ES-I3 (cell line): Measurements from ENCODE around the gene CRTC1.

Experiments
- H3K36me3 ChIP-seq: 2 replicates; pipeline ENCODE4 v1.6.1; 2013; ENCODE audit warnings: mild to moderate bottlenecking, low read length, control low read depth, moderate library complexity; ENCODE audit not compliant: insufficient read depth
- H3K4me1 ChIP-seq: 2 replicates; pipeline ENCODE4 v1.6.1; 2013; ENCODE audit warnings: mild to moderate bottlenecking, control low read depth, low read length; ENCODE audit not compliant: insufficient read depth
- H3K9ac ChIP-seq: 2 replicates; pipeline ENCODE4 v1.6.1; 2013; ENCODE audit warnings: low read depth, mild to moderate bottlenecking, low read length, moderate library complexity
- H3K9me3 ChIP-seq: 2 replicates; pipeline ENCODE4 v1.6.1; 2013; ENCODE audit warnings: mild to moderate bottlenecking, low read length, moderate library complexity; ENCODE audit not compliant: control insufficient read depth, insufficient read depth

The CRTC1 gene

DNA sequence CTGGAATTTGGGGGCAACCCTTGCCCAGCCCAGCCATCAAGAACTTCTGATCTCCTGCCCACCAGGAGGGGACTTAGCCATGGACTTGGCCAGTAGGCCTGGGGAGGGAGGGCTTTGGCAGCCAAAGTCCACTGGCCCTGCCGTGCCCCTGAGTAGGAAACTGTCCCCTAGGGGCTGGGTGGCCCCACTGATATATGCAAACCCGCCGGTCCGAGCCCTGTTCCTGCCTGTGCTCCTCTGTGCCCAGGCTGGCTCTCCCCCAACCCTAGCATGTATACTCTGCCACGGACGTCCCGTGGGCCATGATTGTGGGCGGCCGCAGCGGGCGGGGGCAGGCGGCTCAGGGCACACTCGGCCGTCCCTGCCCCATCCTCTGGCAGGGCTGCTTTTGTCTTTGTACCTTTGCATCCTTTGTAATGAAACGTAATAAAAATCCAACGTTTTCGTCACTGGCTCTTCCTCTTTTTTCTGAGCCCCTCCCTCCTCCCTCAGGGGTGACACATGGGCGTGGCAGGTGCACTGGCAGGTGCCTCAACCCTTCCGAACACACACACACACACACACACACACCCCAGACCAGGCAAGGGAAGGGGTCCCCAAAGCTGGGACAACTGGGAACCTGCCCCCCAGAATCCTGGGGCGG lies 98.5 kb downstream of the CRTC1 start:
- Histone ChIP-seq H3K4me1 (no peaks in the 10 kb centered on the region; the same call in 1 of the 2 replicates), H3K36me3 (no peaks in the 10 kb centered on the region), H3K9me3 (no peaks in the 10 kb centered on the region), H3K9ac (no peak overlapping the region)

DNA sequence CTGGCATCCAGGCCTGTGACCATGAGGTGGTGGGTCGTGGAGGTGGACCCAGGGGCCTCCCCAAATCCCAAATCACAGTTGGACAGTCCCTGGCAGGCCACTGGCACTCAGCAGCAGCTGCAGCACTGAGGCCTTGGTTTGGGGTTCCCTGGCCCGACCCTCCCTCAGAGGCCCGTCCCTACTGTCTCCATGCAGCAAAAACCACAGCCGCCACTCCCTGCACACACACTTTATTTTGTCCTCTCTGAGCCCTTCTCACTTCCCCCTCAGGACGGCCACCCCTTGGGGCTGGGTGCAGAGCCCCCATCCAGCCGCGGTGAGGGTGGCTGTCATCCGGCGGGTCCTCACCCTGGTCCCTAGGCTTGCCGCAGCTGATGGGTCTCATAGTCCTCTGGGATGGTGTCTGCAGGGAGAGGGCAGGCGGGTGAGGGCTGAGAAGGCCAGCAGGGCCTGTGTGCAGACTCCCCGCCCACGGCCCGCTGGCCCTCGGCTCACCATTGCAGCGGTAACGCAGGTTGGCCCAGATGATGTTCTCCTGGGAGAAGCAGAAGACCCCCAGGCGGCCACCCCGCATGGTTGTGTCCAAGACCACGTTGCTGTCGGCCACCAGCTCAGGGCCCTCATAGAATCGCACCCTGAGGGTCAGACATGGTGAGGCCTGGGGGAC lies 99.2 kb downstream of the CRTC1 start:
- H3K9me3 ChIP-seq = no peaks in the 10 kb centered on the region
- H3K9ac ChIP-seq = no peak overlapping the region
- no peaks in the 10 kb centered on the region; the same call in 1 of the 2 replicates for H3K4me1 ChIP-seq
- H3K36me3 ChIP-seq = no peaks in the 10 kb centered on the region

DNA sequence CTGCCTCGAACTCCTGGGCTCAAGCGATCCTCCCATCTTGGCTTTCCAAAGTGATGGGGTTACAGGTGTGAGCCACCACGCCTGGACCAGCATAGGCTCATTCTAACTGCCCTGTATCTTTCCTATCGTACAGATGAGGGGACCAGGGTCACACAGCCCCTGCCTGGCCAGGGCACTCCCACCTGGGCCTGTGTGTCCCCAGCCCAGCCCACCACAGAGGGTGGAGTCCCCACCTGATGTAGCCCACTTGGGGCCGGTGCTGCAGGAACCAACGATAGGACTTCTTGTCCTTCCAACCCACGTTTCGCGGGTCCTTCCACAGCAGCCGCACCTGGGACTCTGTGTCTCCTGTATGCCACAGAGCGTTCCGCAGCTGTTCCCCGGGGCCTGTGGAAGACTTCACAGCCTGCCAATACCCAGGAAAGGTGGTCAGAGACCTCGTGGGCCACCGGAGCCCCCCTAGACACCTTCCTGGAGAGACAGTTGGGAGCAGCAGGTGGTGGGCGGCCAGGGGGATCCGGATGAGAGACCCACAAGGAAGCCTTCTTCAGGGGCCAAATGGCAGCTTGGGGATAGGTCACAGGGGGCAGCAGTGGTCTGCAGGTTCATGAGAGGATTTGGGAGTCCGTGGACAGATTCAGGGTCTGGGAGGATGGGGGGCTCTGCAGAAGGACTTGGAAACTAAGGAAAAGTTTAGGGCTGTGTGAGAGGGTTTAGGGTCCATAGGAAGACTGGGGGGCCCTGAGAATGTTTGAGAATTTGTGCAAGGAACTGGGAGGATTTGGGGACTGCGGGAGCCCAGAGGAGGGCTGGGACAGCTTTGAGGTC lies 100.7 kb downstream of the CRTC1 start:
- H3K9me3 ChIP-seq = no peaks in the 10 kb centered on the region
- H3K4me1 ChIP-seq = no peaks in the 10 kb centered on the region; the same call in 1 of the 2 replicates
- H3K9ac ChIP-seq = no peak overlapping the region
- no peaks in the 10 kb centered on the region for H3K36me3 ChIP-seq

DNA sequence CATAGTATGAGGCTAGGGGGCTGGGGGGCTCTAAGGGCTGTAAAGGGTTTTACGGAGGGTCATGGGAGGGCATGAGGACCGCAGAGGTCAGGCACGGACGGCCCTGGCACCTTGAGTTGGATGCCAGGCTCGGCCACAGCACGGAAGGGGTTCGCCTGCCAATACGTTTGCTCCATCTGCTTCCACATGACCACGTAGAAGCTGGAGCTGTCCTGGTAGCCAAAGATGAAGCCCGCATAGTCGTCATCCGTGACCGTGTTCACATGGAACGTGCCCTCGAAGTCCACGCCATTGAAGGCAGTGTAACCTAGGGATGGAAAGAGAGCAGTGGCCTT lies 101.3 kb downstream of the CRTC1 start:
- H3K9ac ChIP-seq = no peak overlapping the region
- H3K4me1 ChIP-seq = no peaks in the 10 kb centered on the region; the same call in 1 of the 2 replicates
- H3K36me3 ChIP-seq = no peaks in the 10 kb centered on the region
- H3K9me3 ChIP-seq = no peaks in the 10 kb centered on the region

DNA sequence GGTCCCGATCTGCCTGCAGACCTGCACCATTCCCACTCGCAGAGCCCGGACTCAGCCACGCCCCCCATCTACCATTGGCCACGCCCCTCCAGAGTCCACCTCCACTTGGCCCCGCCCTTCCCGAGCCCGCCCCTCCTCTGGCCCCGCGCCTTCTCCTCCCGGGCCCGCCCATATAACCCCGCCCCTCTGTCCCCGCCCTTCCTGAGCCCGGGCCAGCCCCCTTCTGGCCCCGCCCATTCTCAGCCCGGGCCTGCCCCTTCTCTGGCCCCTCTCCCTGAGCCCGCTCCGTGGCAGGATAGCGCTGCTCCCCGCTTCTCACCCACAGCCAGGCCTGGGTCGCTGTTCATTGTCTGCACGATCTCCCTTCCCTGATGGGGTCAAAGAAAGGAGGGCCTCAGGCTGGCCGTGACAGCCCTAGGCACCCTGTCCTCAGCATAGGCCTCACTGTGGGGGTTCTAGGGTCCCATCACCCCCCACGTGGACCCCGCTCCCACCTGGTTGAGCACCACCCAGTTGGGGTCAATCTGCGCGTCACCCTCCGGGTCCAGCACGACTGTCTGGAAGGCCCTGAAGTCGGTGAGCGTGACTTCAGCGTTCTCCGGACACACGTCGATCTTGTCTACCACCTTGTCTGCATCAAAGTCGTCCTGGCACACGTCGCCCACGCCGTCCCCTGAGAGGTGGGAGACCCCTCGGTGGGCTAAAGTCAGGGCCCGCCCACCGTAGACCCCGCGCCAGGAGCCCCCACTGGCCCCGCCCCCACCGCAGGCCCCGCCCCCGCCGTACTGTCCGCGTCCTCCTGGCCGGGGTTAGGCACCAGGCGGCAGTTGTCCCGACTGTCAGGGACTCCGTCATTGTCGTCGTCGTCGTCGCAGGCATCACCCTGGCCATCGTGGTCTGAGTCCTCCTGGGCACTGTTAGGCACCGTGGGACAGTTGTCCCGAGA lies 102.0 kb downstream of the CRTC1 start:
- Histone ChIP-seq H3K9ac (peak overlapping the region; percentile 55; the same call in 1 of the 2 replicates), H3K9me3 (no peaks in the 10 kb centered on the region), H3K36me3 (no peaks in the 10 kb centered on the region), H3K4me1 (no peaks in the 10 kb centered on the region; the same call in 1 of the 2 replicates)

DNA sequence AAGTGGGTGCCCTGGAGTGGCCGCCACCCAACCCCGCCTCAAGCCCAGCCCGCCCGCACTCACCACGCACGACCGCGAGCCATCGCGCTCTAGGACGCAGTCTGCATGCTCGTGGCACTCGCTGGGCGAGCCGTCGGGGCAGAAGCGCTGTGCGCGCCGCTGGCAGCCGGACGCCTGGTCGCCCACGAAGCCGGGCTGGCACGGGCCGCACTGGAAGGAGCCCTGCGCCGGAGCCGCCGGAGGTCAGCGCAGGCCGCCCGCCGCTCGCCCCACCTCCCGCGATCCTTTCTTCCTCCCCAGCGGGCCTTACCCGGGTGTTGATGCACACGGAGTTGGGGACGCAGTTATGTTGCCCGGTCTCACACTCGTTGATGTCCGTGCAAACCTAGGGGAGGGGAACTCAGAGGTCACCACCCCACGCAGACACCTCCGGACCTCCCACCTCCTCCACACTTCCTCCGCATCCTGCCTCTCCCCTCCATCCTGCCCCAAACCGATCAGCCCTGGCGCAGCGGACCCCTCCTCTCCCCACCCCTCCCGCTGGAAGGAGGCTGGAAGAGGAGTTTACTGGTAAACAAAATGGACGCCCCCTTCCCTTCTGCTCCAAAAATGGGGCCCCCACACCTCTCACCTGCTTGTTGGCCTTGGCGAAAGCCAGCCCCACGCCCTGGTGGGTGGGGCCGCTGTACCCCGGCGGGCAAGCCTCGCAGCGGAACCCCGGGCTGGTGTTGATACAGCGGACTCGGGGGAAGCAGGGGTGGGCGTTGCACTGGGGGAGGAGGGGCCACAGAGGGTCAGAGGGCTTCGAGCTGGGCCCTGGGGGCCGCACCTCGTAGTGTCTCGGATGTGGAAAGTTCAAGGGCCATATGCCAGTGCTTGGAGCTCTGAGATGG lies 105.3 kb downstream of the CRTC1 start:
- Histone ChIP-seq H3K4me1 (no peaks in the 10 kb centered on the region; the same call in 1 of the 2 replicates), H3K9me3 (no peaks in the 10 kb centered on the region), H3K9ac (peak overlapping the region; percentile 48), H3K36me3 (no peaks in the 10 kb centered on the region)

DNA sequence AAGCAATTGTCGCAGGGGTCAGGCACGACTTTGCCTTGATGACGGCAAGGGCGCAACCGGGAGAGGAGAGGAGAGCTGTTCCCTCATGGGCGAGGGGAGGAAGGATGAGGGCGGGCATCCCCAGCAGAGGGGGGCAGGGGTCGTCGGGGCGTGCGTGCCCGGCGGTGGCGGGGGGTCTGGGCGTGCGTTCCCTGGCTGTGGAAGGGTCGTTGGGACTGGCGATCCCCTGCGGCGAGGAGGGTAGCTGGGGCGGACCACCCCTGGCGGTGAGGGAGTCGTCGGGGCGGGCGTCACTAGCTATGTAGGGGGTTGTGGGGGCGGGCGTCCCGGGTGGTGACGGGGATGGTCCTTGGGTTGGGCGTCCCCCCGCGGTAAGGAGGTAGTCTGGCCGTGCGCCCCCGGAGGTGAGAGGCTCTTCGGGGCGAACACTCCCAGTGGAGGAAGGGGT lies 106.0 kb downstream of the CRTC1 start:
- Histone ChIP-seq H3K4me1 (no peaks in the 10 kb centered on the region; the same call in 1 of the 2 replicates), H3K36me3 (no peaks in the 10 kb centered on the region), H3K9ac (peak overlapping the region; percentile 48), H3K9me3 (no peaks in the 10 kb centered on the region)

DNA sequence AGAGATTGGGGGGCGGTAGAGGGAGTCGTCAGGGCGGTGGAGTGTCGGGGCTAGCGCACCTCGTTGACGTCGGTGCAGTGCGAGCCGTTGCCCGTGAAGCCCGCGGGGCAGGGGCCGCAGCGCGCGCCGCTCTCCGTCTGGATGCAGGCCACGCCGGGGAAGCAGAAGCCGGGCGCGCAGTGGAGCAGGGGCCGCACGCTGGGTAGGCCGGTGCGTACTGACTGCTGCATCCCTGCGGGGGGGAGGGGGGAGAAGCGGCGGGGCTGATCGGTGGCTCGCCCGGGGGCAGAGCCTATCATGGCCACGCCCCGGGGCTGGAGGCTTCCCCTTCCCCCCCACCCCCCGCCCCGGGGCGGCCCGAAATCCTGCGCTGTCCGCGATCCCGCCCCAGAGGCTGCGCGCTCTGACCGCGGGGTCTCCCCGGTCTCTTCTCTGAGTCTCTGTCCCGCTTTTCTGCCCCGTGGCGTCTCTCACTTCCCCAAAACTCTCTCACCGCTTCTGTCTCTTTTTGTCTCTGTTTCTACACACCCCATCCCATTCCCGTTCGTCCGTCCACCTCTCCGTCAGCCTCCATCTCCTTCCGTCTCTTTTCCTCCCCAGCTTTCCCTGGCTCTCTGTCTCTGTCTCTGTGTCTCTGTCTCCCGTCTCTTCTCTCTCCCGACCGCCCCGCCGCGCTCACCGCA lies 106.5 kb downstream of the CRTC1 start:
- Histone ChIP-seq H3K4me1 (no peaks in the 10 kb centered on the region; the same call in 1 of the 2 replicates), H3K36me3 (no peaks in the 10 kb centered on the region), H3K9me3 (no peaks in the 10 kb centered on the region), H3K9ac (peak overlapping the region; percentile 63; the same call in 1 of the 2 replicates)

DNA sequence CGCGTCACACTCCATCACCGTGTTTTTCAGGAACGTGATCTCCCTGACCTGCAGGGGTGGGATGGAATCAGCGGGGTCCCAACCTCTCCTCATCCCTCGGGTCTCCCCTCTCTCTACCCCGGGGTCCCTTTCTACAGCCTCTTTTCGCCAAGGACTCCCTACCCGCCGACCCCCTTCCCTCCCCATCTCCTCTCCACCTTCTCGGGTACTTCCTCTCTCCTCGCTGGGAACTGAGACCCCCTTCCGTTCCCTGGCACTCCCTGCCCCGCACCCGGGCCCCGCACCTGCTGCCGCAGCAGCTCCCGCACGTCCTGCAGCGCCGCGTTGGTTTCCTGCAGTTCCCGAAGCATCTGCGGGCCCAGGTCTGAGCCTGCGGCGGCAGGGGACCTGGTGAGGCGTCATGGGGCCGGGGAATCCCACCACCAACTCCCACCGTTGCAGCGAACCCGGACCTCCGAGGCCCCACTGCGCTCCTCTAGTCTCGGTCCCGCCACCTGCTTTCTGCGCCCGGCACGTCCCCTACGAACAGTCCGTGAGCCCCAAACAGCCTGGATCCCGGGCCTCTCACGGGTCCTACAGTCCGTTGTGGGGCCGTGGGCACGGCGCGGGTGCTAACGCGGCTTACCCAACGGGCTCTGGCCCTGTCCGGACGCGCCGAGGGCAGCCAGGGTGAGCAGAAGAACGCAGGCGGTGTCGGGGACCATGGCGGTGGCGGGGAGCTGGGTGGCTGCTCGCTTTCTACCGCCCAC lies 107.3 kb downstream of the CRTC1 start, which contains the start of gene COMP:
Gene COMP (minus strand): TSS at position 740 of the 749 bp plus-strand sequence. CDS start 36 bp downstream, at position 704.
- H3K9me3 ChIP-seq = no peaks in the 10 kb centered on the region
- no peaks in the 10 kb centered on the region; the same call in 1 of the 2 replicates for H3K4me1 ChIP-seq
- no peaks in the 10 kb centered on the region for H3K36me3 ChIP-seq
- H3K9ac ChIP-seq = peak within 1 kb of the TSS; percentile 63; the same call in 1 of the 2 replicates

DNA sequence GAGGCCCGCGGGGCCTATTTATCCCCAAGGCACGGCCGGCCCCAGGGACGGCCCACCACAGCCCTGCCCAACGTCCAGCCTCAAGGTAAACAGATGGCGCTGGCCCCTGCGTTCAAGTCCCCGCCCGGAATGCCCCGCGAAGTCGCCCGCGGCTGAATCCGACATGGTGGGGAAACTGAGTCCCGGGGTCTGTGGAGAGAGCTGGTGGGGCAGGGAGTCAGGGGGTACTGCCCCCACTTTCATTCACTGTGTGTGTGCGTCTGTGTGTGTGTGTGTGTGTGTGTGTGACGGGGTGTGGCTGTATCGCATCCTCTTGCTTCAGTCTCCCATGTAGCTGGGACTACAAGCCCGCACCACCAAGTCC lies 107.8 kb downstream of the CRTC1 start:
- H3K36me3 ChIP-seq = no peaks in the 10 kb centered on the region
- H3K9me3 ChIP-seq = no peaks in the 10 kb centered on the region

DNA sequence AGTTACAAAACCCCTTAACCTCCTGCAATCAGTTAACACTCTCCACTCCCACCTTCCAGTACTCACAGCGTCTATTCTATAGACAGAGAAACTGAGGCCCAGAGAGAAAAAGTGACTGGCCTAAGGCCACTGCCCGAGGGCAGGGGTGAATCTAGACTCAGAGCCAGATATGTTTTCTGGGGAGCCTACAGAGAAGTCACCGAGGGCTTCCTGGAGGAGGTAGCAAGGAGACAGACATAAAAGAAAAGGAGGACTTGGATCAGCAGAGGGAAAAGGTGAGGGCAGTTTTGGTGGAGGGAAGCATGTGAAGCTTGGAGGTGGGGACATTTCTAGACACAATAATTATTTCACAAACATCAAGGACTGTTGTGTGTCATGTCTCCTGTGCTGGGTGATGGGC lies 109.2 kb downstream of the CRTC1 start:
- H3K9me3 ChIP-seq = no peaks in the 10 kb centered on the region
- no peaks in the 10 kb centered on the region for H3K36me3 ChIP-seq
- H3K9ac ChIP-seq = no peak overlapping the region
- no peaks in the 10 kb centered on the region for H3K4me1 ChIP-seq

More for the DNA sequence above, 107.8 kb downstream of the CRTC1 start:
- Histone ChIP-seq H3K4me1 (no peaks in the 10 kb centered on the region), H3K9ac (no peak overlapping the region; the same call in 1 of the 2 replicates)
